DMS 273 (cell line): Measurements from ENCODE around the gene UQCRC1.

ENCODE experiments used
- DNase-seq: peaks from one replicate; lab custom pipeline; 2025; ENCODE audit not compliant: unreplicated experiment; lab: John Stamatoyannopoulos, UW

The UQCRC1 gene

DNA sequence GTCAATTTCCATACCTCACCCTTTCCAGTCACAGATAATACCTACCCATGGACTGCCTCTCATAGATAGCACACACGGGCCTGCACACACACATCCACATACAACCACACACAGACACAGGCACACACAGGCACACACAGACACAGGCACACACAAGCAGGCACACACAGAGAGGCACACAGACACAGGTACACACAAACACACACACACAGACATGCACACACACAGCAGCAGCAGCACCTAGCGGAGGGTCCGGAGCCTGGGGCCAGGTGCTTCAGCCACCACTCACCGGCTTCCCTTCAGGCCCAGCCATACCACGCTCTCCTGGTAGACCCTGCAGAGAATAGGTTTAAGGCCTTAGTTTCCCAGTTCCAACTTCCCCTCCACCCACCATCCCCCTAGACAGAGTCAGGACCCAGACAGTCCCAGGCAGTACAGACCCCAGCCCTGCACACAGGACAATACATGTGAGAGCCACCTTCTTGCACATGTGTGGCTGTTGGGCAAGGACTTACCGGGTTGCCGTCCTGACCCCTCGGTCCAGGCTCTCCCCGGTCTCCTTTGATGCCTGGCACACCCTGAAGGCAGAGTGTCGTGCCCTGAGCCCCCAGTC is 35.4 kb downstream of the UQCRC1 start:
- no peak for DNase-seq

DNA sequence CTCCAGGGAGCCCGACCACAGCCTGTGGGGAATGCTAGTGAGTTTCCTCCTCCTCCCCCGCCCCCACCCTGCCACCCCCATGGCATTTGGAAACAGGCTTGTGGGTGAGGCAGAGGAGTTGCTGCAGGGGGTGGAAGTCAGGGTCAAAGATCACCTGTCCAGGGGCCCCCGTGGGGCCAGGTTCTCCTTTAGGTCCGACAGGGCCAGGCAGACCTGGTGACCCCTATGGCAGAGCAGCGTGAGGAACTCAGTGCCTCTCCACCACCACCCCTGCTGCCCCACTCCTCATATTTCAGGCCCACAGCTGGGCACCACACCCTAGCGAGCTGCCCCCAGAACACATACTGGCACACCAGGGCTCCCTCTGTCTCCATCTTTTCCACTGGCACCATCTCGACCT is 36.9 kb downstream of the UQCRC1 start:
- DNase-seq: no peak

DNA sequence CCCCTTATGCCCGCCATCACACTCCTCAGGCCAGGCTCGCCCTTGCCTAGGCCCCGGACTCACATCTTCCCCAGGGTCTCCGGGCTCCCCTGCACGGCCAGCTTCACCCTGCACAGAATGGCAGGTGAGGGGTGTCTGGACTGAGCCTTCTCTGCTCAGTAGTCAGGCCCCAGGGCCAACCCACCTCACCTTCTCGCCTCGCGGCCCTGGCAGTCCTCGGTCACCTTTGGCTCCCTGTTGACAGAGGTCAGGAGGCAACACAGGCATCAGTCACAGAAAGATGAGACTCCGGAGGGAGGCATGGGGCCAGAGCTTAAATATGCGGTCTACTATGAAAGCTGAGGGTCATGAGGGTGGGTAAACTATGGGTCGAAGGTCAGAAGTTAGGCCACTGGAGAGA is 37.5 kb downstream of the UQCRC1 start:
- no peak for DNase-seq

GRCh38 chr3:48569808-48570450 is 39.5 kb downstream of the UQCRC1 start:
- DNase-seq: no peak

- no peak for DNase-seq
Measured at GRCh38 chr3:48569400-48569799, 40.0 kb downstream of the UQCRC1 start.

DNA sequence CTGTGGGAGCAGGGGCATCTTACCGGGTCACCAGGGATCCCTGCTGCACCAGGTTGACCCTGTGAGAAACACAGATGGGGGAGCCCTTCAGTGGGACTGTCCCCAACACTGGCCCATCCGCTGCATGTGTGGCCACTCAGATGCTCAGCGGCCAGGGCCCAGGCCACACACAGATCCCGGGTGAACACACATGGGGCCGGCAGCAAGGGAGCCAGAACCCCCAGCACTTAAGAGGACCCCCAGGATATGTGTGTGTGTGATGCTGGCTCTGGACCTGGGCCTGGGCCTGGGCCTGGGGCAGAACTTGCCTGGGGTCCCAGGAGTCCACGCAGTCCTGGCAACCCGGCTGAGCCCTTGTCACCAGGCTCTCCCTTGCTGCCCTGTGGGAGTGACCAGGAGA is 41.0 kb downstream of the UQCRC1 start:
- DNase-seq: no peak

DNA sequence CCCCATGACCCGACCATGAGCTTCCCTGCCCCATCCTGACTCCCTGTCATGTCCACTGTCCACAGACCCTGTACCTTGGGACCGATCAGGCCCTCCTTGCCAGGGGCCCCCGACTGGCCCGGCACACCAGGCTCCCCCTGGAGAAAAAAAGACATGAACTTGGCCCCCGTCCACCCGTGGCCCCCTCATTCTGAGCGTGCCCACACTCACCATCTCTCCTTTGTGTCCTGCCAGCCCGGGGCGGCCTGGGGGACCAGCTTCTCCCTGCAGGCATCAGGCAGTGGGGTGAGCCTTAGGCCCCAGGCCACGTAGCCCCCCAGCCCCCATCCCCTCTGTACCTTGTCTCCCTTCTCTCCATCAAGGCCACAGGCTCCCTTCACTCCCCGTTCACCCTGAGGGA is 41.9 kb downstream of the UQCRC1 start:
- no peak for DNase-seq

DNA sequence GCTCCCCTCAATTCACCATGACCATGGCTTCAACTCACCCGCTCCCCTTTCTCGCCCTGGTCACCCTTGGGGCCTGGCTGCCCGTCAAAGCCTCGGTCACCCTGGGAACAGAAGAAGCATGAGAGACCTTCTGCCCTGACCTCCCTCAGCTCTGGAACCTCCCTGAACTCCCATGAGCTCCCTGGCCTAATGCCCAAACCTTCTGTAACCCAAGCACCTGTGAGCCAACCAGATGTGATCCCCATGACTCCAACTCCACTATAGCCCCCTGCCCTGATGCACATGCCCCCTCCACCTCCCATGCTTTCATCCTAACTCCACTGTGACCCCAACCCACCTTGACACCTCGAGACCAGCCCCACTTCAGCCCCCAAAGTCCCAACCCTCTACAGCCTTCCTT is 42.4 kb downstream of the UQCRC1 start:
- peak; percentile 21 for DNase-seq

DNA sequence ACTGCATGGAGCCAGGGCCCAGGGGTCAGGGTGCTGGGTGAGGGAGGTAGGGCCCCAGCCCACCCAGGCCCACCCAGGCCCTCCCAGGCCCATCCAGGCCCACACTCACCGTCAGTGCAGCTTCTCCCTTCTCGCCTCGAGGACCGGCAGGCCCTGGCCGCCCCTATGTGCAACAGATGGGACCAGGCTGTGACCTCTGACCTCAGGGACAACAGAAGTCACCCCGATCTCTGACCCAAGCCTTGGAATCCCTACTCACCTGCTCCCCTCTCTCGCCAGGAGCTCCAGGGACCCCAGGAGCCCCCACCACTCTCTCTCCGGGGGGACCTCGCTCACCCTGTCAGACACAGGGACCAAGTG is 43.1 kb downstream of the UQCRC1 start:
- DNase-seq: no peak

GRCh38 chr3:48565591-48566400 is 43.6 kb downstream of the UQCRC1 start:
- peak; percentile 23 for DNase-seq

GRCh38 chr3:48565186-48565585 is 44.3 kb downstream of the UQCRC1 start:
- DNase-seq: no peak

- no peak for DNase-seq
Measured at GRCh38 chr3:48564667-48565066, 44.8 kb downstream of the UQCRC1 start.

DNA sequence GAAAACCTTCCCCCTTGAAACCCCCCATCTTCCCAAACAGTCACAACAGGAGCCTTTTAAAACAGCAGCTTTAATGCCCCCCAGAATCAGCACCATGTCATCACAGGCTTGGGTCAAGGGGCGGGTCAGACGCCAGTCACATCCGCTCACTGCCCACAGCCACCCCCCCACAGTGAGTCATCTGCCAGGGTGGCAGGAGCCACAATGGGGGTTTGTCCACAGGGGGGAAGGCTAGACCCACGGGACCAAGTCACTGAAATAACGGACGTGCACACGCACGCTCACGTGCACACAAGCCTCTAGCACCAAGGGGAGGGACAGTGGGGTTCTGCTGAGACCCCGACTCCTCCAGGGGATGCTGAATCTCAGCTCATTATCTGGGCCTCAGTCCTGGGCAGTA is 45.4 kb downstream of the UQCRC1 start:
- no peak for DNase-seq

DNA sequence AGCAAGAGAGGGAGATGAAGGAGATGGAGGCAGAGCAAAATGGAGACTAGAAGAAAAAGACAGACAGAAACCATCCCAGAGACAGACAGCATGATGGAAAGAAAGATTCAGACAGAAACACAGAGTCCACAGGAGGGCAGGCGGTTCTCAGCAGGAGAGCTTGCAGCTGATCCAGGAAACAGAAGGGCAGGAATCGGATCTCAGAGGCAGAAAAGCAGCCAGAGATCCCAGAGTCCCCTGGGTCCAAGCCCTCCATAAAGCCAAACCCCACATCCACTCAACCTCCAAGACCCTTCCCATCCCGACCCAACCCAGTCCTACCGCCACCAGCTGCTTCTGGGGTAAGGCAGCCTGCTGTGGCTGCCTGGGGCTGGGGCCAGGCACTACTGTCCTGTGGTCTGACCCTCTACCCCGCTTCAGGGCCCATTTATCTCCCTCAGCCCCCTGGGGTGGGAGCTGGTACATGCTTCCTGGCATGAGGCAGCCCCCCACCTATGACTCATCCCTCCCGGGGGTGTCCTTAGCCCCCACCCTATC is 46.0 kb downstream of the UQCRC1 start, which contains the start of gene UCN2:
TSS of gene UCN2 (minus strand) at position 400 of the 537 bp plus-strand sequence. CDS start 657 bp downstream, outside the sequence.
- DNase-seq: peak; percentile 68

DNA sequence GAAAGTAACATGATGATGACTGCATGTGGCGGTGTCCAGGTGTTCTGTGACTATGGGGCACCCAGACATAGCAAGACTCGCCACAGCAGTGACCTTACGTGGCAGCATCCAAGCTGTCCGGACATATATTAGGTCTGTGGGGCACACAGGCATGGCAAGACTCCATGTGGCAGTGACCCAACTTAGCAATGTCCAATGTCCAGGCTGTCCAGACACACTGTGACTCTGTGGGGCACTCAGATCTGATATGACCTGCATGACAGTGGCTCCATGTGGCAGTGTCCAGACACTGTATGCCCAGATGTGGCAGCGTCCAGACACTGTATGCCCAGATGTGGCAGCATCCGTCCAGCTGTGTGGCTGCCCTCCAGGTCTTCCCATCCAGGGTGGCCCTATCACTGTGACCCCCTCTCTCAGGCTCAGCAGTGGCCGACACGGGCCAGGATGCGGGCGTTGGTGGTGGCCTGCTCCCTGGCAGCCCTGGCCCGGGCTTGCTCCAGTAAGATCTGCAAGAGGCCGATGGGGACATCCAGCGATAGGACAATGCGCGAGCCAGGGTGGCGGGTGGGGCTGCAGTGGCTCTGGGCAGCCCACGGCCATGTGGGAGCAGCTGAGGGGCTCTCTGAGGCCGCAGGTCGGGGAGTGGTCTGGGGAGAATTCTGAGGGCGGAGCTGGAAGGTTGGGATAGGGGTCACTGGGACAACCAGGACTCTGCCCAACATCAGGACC is 46.9 kb downstream of the UQCRC1 start:
- DNase-seq: no peak

- DNase-seq: peak; percentile 30
Measured at GRCh38 chr3:48561045-48561736, 48.3 kb downstream of the UQCRC1 start.

DNA sequence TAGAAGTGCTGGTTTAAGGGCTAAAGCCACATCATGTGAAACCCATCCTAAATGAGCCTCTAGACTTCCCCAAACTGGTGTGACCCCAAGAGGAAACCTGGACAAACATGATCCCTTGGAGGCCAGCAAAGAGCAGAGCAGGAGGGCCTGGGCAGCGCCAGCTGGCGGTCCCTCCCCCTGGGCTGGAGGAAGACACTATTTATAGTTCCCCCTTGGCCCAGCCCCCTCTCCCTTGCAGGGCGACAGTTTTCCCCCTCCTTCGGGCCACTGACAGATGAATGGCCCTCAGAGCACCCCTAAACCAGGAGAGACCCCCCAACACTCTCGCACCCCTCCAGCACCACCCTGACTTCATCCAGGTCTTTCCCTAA is 48.8 kb downstream of the UQCRC1 start:
- DNase-seq: peak; percentile 44

DNA sequence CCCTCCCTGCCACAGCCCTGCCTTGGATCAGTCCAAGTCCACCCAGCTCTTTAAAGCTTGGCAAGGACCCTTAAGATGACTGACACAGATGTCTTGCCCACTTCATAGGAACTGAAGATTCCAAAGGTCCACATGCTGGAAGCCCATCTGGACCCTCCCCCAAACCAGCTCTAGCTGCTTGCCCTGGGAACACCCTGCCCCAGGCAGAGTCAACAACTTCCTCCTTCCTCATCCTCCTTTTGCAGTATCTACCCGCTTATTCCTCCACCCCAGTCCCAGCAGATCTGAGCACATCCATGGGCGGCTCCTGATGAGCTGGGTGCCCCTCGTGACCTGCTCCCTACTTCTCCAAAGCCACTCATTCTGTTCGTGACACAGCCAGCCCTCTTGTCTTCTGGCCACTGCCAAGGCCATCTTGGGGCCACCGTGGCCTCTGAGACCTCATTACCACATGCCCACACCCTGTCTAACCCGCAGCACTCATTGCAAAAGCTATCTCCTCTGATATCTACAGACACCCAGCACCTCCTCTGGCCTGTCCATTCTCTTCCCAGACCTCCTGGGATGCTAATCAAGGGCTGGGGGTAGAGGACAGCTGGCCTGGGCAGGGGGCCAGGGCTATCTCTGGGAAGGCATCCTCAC is 50.8 kb downstream of the UQCRC1 start:
- no peak for DNase-seq

- peak; percentile 98 for DNase-seq
Measured at GRCh38 chr3:48556796-48557626, 52.4 kb downstream of the UQCRC1 start, which contains the start of gene PFKFB4. PFKFB4 (minus strand) TSS chr3:48556803; CDS start chr3:48556777, 26 bp downstream.
